B cell (primary cell): Measurements from ENCODE around the gene CDC37. TPM values are rescaled to one million over a fixed set of nuclear protein-coding genes. Genes with fewer than 3 reads are reported as not detected.

Experiments
- ATAC-seq: fragments of 200-7000 bp; cut with Tn5 transposase; one replicate; pipeline ENCODE4 v1.10.0; 2021; ENCODE audit warnings: low read depth, mild to moderate bottlenecking, moderate number of reproducible peaks, moderate library complexity
- CTCF ChIA-PET: fragments of 350-600 bp; sonication (Branson Sonifier 250); formaldehyde crosslinking; loops from one replicate; lab custom pipeline; 2021; ENCODE audit warnings: antibody characterized with exemption, inconsistent platforms; lab: Charles Lee
- POLR2A ChIA-PET: fragments of 350-600 bp; sonication (Branson Sonifier 250); formaldehyde crosslinking; loops from one replicate; lab custom pipeline; 2021; ENCODE audit warnings: antibody characterized with exemption; lab: Charles Lee
- DNase-seq: peaks from one replicate; pipeline ENCODE4 v3.0.0; 2013
- H2AFZ ChIP-seq: 2 replicates; pipeline ENCODE4 v1.6.1; 2012; ENCODE audit warnings: mild to moderate bottlenecking, low read depth, low read length; ENCODE audit not compliant: insufficient read depth, poor library complexity, severe bottlenecking
- H3K27ac ChIP-seq, 2 donors: 1 replicate in 1 of 2; 2 replicates in 1 of 2; pipeline ENCODE4 v1.5.1; 2012 to 2013; ENCODE audit warnings: low read length in 2 of 2, mild to moderate bottlenecking in 2 of 2, moderate library complexity in 1 of 2
- H3K27me3 ChIP-seq, 4 experiments: fragments of 200-600 bp in 1 of 4; sonication (generic) in 1 of 4; replicated peaks in 1 of 4; 1 replicate in 2 of 4; 2 replicates in 2 of 4; pipeline versions ENCODE4 v1.6.1 to v1.7.0; 2013 to 2016; ENCODE audit warnings: low read length in 3 of 4, mild to moderate bottlenecking in 2 of 4, mixed read lengths in 1 of 4, moderate library complexity in 1 of 4; ENCODE audit not compliant: insufficient read depth in 4 of 4, control insufficient read depth in 3 of 4; ENCODE audit errors: control extremely low read depth in 1 of 4
- H3K36me3 ChIP-seq, 2 experiments: replicated peaks in 1 of 2; 1 replicate in 1 of 2; 2 replicates in 1 of 2; pipeline versions ENCODE4 v1.6.1 to v1.7.1; 2013; ENCODE audit warnings: low read length in 1 of 2; ENCODE audit not compliant: insufficient read depth in 2 of 2, control insufficient read depth in 1 of 2; ENCODE audit errors: control extremely low read depth in 1 of 2, extremely low read depth in 1 of 2
- H3K4me1 ChIP-seq, 2 donors: fragments of 200-600 bp in 1 of 2; sonication (generic) in 1 of 2; 1 replicate in 1 of 2; 2 replicates in 1 of 2; pipeline versions ENCODE4 v1.5.1 to v1.6.1; 2013 to 2017; ENCODE audit warnings: low read length in 2 of 2; ENCODE audit not compliant: control insufficient read depth in 2 of 2, insufficient read depth in 2 of 2
- H3K4me2 ChIP-seq: replicated peaks from 2 replicates; pipeline ENCODE3; 2012; ENCODE audit warnings: mild to moderate bottlenecking, low read depth, low read length; ENCODE audit not compliant: poor library complexity, severe bottlenecking
- H3K4me3 ChIP-seq, 5 experiments: fragments of 200-600 bp in 1 of 5; sonication (generic) in 1 of 5; 1 replicate in 3 of 5; 2 replicates in 2 of 5; pipeline versions ENCODE4 v1.5.1 to v1.7.0; 2011 to 2016; ENCODE audit warnings: low read length in 4 of 5, mild to moderate bottlenecking in 4 of 5, low read depth in 2 of 5, control low read depth in 1 of 5, moderate library complexity in 1 of 5; ENCODE audit not compliant: insufficient read depth in 1 of 5; ENCODE audit errors: control extremely low read depth in 1 of 5, extremely low read depth in 1 of 5
- H3K79me2 ChIP-seq: fragments of 200-600 bp; sonication (generic); one replicate; pipeline ENCODE4 v1.6.0; 2016; ENCODE audit warnings: low read length; ENCODE audit not compliant: control insufficient read depth, insufficient read depth
- H3K9ac ChIP-seq: fragments of 200-600 bp; sonication (generic); 2 replicates; pipeline ENCODE4 v1.6.1; 2017; ENCODE audit warnings: mild to moderate bottlenecking, low read length, moderate library complexity
- H3K9me3 ChIP-seq, 3 donors: one replicate each; pipeline versions ENCODE4 v1.6.1 to v1.7.1; 2013; ENCODE audit warnings: low read length in 2 of 3; ENCODE audit not compliant: control insufficient read depth in 2 of 3, insufficient read depth in 1 of 3; ENCODE audit errors: control extremely low read depth in 1 of 3
- H4K20me1 ChIP-seq: 2 replicates; pipeline ENCODE4 v1.6.0; 2012; ENCODE audit warnings: mild to moderate bottlenecking, low read length; ENCODE audit not compliant: insufficient read depth, control insufficient read depth, poor library complexity, severe bottlenecking
- H3K27ac Mint-ChIP-seq: one replicate; pipeline ENCODE4 v1.8.0; 2021; ENCODE audit warnings: mixed read lengths
- H3K27me3 Mint-ChIP-seq: one replicate; pipeline ENCODE4 v1.8.0; 2021; ENCODE audit warnings: mixed read lengths
- H3K4me1 Mint-ChIP-seq: one replicate; pipeline ENCODE4 v1.8.0; 2021; ENCODE audit warnings: mixed read lengths
- H3K4me3 Mint-ChIP-seq: one replicate; pipeline ENCODE4 v1.8.0; 2021; ENCODE audit warnings: mixed read lengths
- H3K9me3 Mint-ChIP-seq: one replicate; pipeline ENCODE4 v1.8.0; 2022; ENCODE audit warnings: mixed read lengths; ENCODE audit not compliant: insufficient read depth
- CTCF ChIP-seq: fragments of 200-600 bp; IDR thresholded peaks from one replicate; pipeline ENCODE4 v1.8.0; 2022; ENCODE audit warnings: antibody characterized with exemption, mild to moderate bottlenecking
- EZH2 ChIP-seq: IDR thresholded peaks from 2 replicates; pipeline ENCODE4 v1.6.1; 2012; ENCODE audit warnings: borderline replicate concordance, low read depth, mild to moderate bottlenecking, moderate library complexity, low read length; ENCODE audit not compliant: insufficient read depth, poor library complexity, severe bottlenecking
- WGBS: methylation state at CpG from one replicate; pipeline ENCODE4 v1.1.5; 2013; ENCODE audit warnings: missing lambda C conversion rate; ENCODE audit not compliant: insufficient coverage; 5-methylcytosine and 5-hydroxymethylcytosine counted together
- intact Hi-C: fragments of 100-400 bp; cut with micrococcal nuclease; formaldehyde crosslinking; loops from one replicate; pipeline ENCODE4 v1.10.0; 2022
- polyA plus RNA-seq: library from polyadenylated mRNA; depleted of rRNA; stranded (reverse); fragments of >200 nt; gene quantifications from 2 replicates; pipeline ENCODE4 v1.2.3, GENCODE V29; 2012
- total RNA-seq, 2 donors: library from RNA; stranded (reverse); fragments of 120-200 nt in 1 of 2; gene quantifications; 1 replicate in 1 of 2; 2 replicates in 1 of 2; pipeline versions ENCODE4 v1.2.3 to v1.2.4, GENCODE V29; 2013 to 2022

Gene CDC37
- total and polyA plus RNA-seq, 2 donors (not counting 1 experiment from before 2014, with no cell fraction given), result 193 to 408 TPM

- ChIA-PET POLR2A (interaction anchor here (0.6 to 3.6 kb wide), 4 partner anchors 15 to 126 kb away, joined by 6 to 15 read pairs (median 9); partner anchors contain the start of gene CDC37), CTCF (interaction anchor here (0.9 to 18.8 kb wide), 4 partner anchors 9 to 281 kb away, joined by 4 to 282 read pairs (median 70); partner anchors contain the start of gene CDC37)
- no peaks in the 10 kb centered on the region for H3K79me2 ChIP-seq
- TF ChIP-seq EZH2, result no peak
- TF ChIP-seq CTCF, result no peak
- DNase-seq (no peak), ATAC-seq (no peak)
- no peaks in the 10 kb centered on the region for H4K20me1 ChIP-seq
- Mint-ChIP-seq H3K27me3 (peaks cover 21% of the 10 kb centered on the region), H3K4me3 (peak overlapping the region; percentile 81), H3K27ac (peak overlapping the region; percentile 66), H3K9me3 (no peaks in the 10 kb centered on the region), H3K4me1 (peaks cover 79% of the 10 kb centered on the region)
- H3K27ac ChIP-seq, result no peak overlapping the region
- no peaks in the 10 kb centered on the region for H3K36me3 ChIP-seq
- H2AFZ ChIP-seq, result no peak overlapping the region
- WGBS, result 93% methylated on average over 5 of the region's 6 CpGs
- H3K27me3 ChIP-seq, result peaks cover 0 to 48% (median 19%) of the 10 kb centered on the region in 4 experiments
- H3K4me2 ChIP-seq, result peak overlapping the region; percentile 52
- peaks cover 74 to 84% of the 10 kb centered on the region in 2 donors for H3K4me1 ChIP-seq
- no peak overlapping the region for H3K4me3 ChIP-seq
- intact Hi-C loops, result loop anchor here (5.0 kb wide), 1 partner anchor 75 kb away; the partner anchor contains the start of gene KEAP1
- H3K9me3 ChIP-seq, result peaks cover 0 to 11% (median 0%) of the 10 kb centered on the region in 3 donors
- no peak overlapping the region for H3K9ac ChIP-seq
These were observed 23.8 kb upstream of the CDC37 start for GRCh38 chr19:10427169-10427568.

GRCh38 chr19:10424011-10424637 lies 20.8 kb upstream of the CDC37 start:
- H3K4me2 ChIP-seq, result peak overlapping the region; percentile 97
- H3K9me3 ChIP-seq, result peaks cover 0 to 22% (median 0%) of the 10 kb centered on the region in 3 donors
- peak overlapping the region; percentile 65 for H3K9ac ChIP-seq
- H3K27me3 ChIP-seq, result peaks cover 0 to 52% (median 27%) of the 10 kb centered on the region in 4 experiments
- no peaks in the 10 kb centered on the region for H3K9me3 Mint-ChIP-seq
- H3K4me1 Mint-ChIP-seq, result peaks cover 79% of the 10 kb centered on the region
- H3K4me3 ChIP-seq, result peak overlapping the region; percentile 19 to 66 (median 41)
- intact Hi-C loops, result loop anchor here (2.0 kb wide), 1 partner anchor 19 kb away; no protein-coding TSS in a partner anchor
- H3K27ac ChIP-seq, result no peak overlapping the region
- peak overlapping the region; percentile 91 for H3K4me3 Mint-ChIP-seq
- DNase-seq, result peak; percentile 73
- no peaks in the 10 kb centered on the region for H4K20me1 ChIP-seq
- WGBS, result 0% methylated on average over 30 of the region's 38 CpGs
- peaks cover 78 to 85% of the 10 kb centered on the region in 2 donors for H3K4me1 ChIP-seq
- peak overlapping the region; percentile 95 for H3K27ac Mint-ChIP-seq
- peak overlapping the region; percentile 35 for H2AFZ ChIP-seq
- peak; percentile 74 for TF ChIP-seq CTCF
- TF ChIP-seq EZH2, result no peak
- H3K27me3 Mint-ChIP-seq, result peaks cover 30% of the 10 kb centered on the region
- ATAC-seq, result peak; percentile 3
- POLR2A ChIA-PET, result interaction anchor here (0.6 to 1.3 kb wide), 2 partner anchors 12 to 1323 kb away, joined by 3 read pairs; no protein-coding TSS in a partner anchor
- no peaks in the 10 kb centered on the region for H3K79me2 ChIP-seq
- no peaks in the 10 kb centered on the region for H3K36me3 ChIP-seq
- CTCF ChIA-PET, result interaction anchor here (1.0 to 18.8 kb wide), 5 partner anchors 9 to 35 kb away, joined by 3 to 282 read pairs (median 13); partner anchors contain the start of gene CDC37
